Neural cell (in vitro differentiated cells): ENCODE measurements around the gene DMGDH.

ENCODE experiments used
- EP300 ChIP-seq: fragments of 450-650 bp; conservative IDR thresholded peaks from 2 replicates; pipeline ENCODE4 v1.6.1; 2014; ENCODE audit warnings: antibody characterized with exemption, mild to moderate bottlenecking, moderate library complexity; ENCODE audit not compliant: poor library complexity, severe bottlenecking
- EZH2 ChIP-seq: fragments of 200-600, 300-800 bp; shearing (Covaris generic), sonication (generic); IDR thresholded peaks from 2 replicates; pipeline ENCODE4 v1.6.1; 2014; ENCODE audit warnings: antibody characterized with exemption, low read length, borderline replicate concordance, mild to moderate bottlenecking; ENCODE audit not compliant: insufficient read depth, poor library complexity, severe bottlenecking
- MXI1 ChIP-seq: fragments of 450-650 bp; conservative IDR thresholded peaks from 2 replicates; pipeline ENCODE4 v1.6.1; 2014; ENCODE audit warnings: antibody characterized with exemption, mild to moderate bottlenecking; ENCODE audit not compliant: poor library complexity, severe bottlenecking
- POLR2AphosphoS5 ChIP-seq: IDR thresholded peaks from 2 replicates; pipeline ENCODE4 v1.6.1; 2012
- RAD21 ChIP-seq: fragments of 450-650 bp; conservative IDR thresholded peaks from 2 replicates; pipeline ENCODE4 v1.6.1; 2014; ENCODE audit warnings: antibody characterized with exemption, mild to moderate bottlenecking, moderate library complexity
- SMC3 ChIP-seq: fragments of 450-650 bp; conservative IDR thresholded peaks from 2 replicates; pipeline ENCODE4 v1.6.1; 2014; ENCODE audit warnings: antibody characterized with exemption, mild to moderate bottlenecking, moderate library complexity; ENCODE audit not compliant: poor library complexity
- TAF1 ChIP-seq: IDR thresholded peaks from 2 replicates; pipeline ENCODE4 v1.6.1; 2012; ENCODE audit warnings: low read depth
- TF ChIP-seq, protein P1 (sequence below): fragments of 450-650 bp; IDR thresholded peaks from 2 replicates; pipeline ENCODE4 v1.5.1; 2014; ENCODE audit warnings: antibody characterized with exemption, mild to moderate bottlenecking, moderate library complexity; ENCODE audit not compliant: poor library complexity, severe bottlenecking
- TF ChIP-seq, protein P2 (sequence below): IDR thresholded peaks from 2 replicates; pipeline ENCODE4 v1.6.1; 2012; ENCODE audit warnings: borderline replicate concordance

DNA sequence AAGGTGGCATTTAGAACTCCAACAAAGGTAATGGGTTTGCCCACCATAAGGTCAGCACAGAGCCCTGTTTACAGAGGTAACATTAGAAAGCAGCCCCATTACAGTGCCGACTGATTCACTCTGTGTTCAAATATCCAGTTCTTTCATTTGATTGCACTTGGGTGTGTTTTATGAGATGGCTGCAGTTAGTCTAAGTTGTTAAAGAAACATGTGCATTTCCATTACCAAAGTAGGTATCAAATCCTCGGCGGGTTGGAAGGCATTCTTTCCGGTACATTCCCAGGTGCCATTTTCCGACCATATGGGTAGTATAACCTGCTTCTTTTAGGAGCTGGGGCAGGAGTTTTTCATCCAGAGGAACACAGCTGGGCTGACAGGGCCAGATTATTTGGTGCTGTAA is 100.7 kb downstream of the DMGDH start:
- TF ChIP-seq EZH2 (no peak), TAF1 (no peak), RAD21 (no peak), EP300 (no peak), POLR2AphosphoS5 (no peak), MXI1 (no peak), SMC3 (no peak)
- TF ChIP-seq, protein P1, sequence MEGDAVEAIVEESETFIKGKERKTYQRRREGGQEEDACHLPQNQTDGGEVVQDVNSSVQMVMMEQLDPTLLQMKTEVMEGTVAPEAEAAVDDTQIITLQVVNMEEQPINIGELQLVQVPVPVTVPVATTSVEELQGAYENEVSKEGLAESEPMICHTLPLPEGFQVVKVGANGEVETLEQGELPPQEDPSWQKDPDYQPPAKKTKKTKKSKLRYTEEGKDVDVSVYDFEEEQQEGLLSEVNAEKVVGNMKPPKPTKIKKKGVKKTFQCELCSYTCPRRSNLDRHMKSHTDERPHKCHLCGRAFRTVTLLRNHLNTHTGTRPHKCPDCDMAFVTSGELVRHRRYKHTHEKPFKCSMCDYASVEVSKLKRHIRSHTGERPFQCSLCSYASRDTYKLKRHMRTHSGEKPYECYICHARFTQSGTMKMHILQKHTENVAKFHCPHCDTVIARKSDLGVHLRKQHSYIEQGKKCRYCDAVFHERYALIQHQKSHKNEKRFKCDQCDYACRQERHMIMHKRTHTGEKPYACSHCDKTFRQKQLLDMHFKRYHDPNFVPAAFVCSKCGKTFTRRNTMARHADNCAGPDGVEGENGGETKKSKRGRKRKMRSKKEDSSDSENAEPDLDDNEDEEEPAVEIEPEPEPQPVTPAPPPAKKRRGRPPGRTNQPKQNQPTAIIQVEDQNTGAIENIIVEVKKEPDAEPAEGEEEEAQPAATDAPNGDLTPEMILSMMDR = no peak
- TF ChIP-seq, protein P2, sequence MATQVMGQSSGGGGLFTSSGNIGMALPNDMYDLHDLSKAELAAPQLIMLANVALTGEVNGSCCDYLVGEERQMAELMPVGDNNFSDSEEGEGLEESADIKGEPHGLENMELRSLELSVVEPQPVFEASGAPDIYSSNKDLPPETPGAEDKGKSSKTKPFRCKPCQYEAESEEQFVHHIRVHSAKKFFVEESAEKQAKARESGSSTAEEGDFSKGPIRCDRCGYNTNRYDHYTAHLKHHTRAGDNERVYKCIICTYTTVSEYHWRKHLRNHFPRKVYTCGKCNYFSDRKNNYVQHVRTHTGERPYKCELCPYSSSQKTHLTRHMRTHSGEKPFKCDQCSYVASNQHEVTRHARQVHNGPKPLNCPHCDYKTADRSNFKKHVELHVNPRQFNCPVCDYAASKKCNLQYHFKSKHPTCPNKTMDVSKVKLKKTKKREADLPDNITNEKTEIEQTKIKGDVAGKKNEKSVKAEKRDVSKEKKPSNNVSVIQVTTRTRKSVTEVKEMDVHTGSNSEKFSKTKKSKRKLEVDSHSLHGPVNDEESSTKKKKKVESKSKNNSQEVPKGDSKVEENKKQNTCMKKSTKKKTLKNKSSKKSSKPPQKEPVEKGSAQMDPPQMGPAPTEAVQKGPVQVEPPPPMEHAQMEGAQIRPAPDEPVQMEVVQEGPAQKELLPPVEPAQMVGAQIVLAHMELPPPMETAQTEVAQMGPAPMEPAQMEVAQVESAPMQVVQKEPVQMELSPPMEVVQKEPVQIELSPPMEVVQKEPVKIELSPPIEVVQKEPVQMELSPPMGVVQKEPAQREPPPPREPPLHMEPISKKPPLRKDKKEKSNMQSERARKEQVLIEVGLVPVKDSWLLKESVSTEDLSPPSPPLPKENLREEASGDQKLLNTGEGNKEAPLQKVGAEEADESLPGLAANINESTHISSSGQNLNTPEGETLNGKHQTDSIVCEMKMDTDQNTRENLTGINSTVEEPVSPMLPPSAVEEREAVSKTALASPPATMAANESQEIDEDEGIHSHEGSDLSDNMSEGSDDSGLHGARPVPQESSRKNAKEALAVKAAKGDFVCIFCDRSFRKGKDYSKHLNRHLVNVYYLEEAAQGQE = no peak
